K562 (cell line): Measurements from ENCODE around the gene PRSS8. TPM values are rescaled to one million over a fixed set of nuclear protein-coding genes. Genes with fewer than 3 reads are reported as not detected.

Experiments
- CEBPZ ChIP-seq: fragments of 150-350 bp; IDR thresholded peaks from 2 replicates; pipeline ENCODE4 v1.6.1; 2014; ENCODE audit warnings: low read depth, mild to moderate bottlenecking, low read length, borderline replicate concordance
- HDAC3 ChIP-seq: fragments of 450-650 bp; IDR thresholded peaks from 2 replicates; pipeline ENCODE4 v1.6.1; 2018; ENCODE audit warnings: borderline replicate concordance, mild to moderate bottlenecking, moderate library complexity; ENCODE audit not compliant: partially characterized antibody
- IRF9 ChIP-seq: fragments of 450-650 bp; IDR thresholded peaks from 2 replicates; pipeline ENCODE4 v1.6.1; 2016; ENCODE audit warnings: missing biosample characterization, missing genetic modification characterization
- MAFK ChIP-seq: IDR thresholded peaks from 2 replicates; pipeline ENCODE4 v1.6.1; 2011; ENCODE audit warnings: low read length, improper control_type of control experiment
- MYNN ChIP-seq, 2 experiments: sonication (generic); formaldehyde crosslinking in 1 of 2; IDR thresholded peaks; 2 replicates each; pipeline versions ENCODE4 v1.5.0 to v1.6.1; 2016 to 2020; ENCODE audit warnings: antibody characterized with exemption in 1 of 2, missing genetic modification reagents in 1 of 2
- POLR2AphosphoS5 ChIP-seq: IDR thresholded peaks from 2 replicates; pipeline ENCODE4 v1.6.1; 2011; ENCODE audit warnings: mild to moderate bottlenecking, low read depth, low read length, moderate library complexity; ENCODE audit not compliant: control insufficient read depth, insufficient read depth
- TSHZ1 ChIP-seq: fragments of 250-450 bp; sonication (Bioruptor Pico); IDR thresholded peaks from 2 replicates; pipeline ENCODE4 v1.4.0; 2020; ENCODE audit warnings: mild to moderate bottlenecking, moderate library complexity
- ZFP30 ChIP-seq: fragments of 250-450 bp; sonication (Bioruptor Pico); IDR thresholded peaks from 2 replicates; pipeline ENCODE4 v1.8.0; 2022; ENCODE audit warnings: moderate library complexity, mild to moderate bottlenecking, inconsistent platforms, borderline replicate concordance
- ZNF444 ChIP-seq: fragments of 250-450 bp; sonication (Bioruptor Pico); IDR thresholded peaks from 2 replicates; pipeline ENCODE4 v1.4.0; 2020; ENCODE audit warnings: mild to moderate bottlenecking, moderate library complexity
- ZNF785 ChIP-seq: fragments of 250-450 bp; sonication (Bioruptor Pico); IDR thresholded peaks from 2 replicates; pipeline ENCODE4 v1.4.0; 2020; ENCODE audit warnings: mild to moderate bottlenecking
- polyA plus RNA-seq, 8 experiments: library from polyadenylated mRNA; depleted of rRNA in 4 of 8; stranded (reverse) in 5 of 8; unstranded in 3 of 8; fragments of >200 nt; fragmentation: Nextera tagmentation in 2 of 8; fragmentation: Illumina TruSeq in 1 of 8; extraction: Ambion mirVana in 2 of 8; extraction: Trizol in 1 of 8; gene quantifications; 2 replicates each; pipeline versions ENCODE4 v1.2.1 to v1.2.3, GENCODE V29; 2011 to 2014; ENCODE audit warnings: inconsistent platforms in 1 of 8, missing spikeins in 1 of 8
- total RNA-seq, 7 experiments: library from RNA; depleted of rRNA in 6 of 7; stranded (reverse); fragments of >200 nt in 6 of 7; fragmentation: Illumina TruSeq in 2 of 7; extraction: Trizol in 2 of 7; gene quantifications; 2 replicates each; pipeline versions ENCODE4 v1.2.1 to v1.2.3, GENCODE V29; 2011 to 2021; ENCODE audit warnings: low replicate concordance in 1 of 7
- TF ChIP-seq, protein P1 (sequence below), 2 experiments: fragments of 200-800 bp in 1 of 2; sonication (Bioruptor generic) in 1 of 2; sonication (generic) in 1 of 2; formaldehyde crosslinking in 1 of 2; IDR thresholded peaks in 1 of 2; conservative IDR thresholded peaks in 1 of 2; 2 replicates each; pipeline versions ENCODE4 v1.5.0 to v1.6.1; 2016 to 2020; ENCODE audit warnings: missing compliant biosample characterization in 1 of 2, missing genetic modification characterization in 1 of 2, missing genetic modification reagents in 1 of 2
- TF ChIP-seq, protein P2 (sequence below): sonication (generic); formaldehyde crosslinking; IDR thresholded peaks from 2 replicates; pipeline ENCODE4 v1.8.0; 2022; ENCODE audit warnings: mild to moderate bottlenecking, missing genetic modification reagents, borderline replicate concordance

Gene PRSS8
- total and polyA plus RNA-seq, 9 of the 15 experiments (the other 6 are each of a cell fraction or from before 2014, with no cell fraction given): 0.25 to 3.9 (median 1.3) TPM; not detected in 1

DNA sequence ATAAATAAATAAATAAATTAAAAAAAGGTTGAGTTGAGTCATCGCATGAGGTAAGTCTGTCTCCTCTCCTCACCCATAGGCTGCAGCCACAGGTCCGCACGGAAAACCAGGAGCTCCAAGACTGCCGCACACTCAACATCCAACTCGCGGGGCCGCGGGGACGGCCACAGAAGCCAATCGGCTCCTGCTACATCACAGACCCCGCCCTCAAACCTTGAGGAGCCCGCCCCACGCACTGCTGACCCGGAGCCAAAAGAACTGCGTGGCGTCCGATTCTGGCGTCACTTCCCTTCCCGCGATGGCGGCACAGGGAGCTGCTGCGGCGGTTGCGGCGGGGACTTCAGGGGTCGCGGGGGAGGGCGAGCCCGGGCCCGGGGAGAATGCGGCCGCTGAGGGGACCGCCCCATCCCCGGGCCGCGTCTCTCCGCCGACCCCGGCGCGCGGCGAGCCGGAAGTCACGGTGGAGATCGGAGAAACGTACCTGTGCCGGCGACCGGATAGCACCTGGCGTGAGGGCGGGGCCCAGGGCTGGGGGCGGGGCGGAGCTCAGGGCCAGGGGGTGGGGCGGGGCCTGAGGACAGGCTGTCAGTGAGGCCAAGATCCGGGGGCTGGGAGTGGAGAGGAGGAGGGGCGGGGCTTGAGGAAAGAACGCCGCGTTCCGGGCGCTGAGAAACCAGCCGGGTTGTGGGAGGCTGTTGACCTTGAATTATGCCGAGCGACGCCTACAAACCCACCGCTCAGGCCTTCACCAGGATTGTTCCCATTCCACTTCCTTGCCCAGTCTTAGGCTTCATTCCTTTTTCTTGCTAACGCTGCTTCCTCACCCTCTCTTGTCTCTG, 17.9 kb downstream of the PRSS8 start, which contains the start of gene KAT8 (continued):
- no peak for TF ChIP-seq IRF9 (tag)
- TF ChIP-seq ZFP30 (CRISPR knock-in tag): no peak
- TF ChIP-seq, protein P1, sequence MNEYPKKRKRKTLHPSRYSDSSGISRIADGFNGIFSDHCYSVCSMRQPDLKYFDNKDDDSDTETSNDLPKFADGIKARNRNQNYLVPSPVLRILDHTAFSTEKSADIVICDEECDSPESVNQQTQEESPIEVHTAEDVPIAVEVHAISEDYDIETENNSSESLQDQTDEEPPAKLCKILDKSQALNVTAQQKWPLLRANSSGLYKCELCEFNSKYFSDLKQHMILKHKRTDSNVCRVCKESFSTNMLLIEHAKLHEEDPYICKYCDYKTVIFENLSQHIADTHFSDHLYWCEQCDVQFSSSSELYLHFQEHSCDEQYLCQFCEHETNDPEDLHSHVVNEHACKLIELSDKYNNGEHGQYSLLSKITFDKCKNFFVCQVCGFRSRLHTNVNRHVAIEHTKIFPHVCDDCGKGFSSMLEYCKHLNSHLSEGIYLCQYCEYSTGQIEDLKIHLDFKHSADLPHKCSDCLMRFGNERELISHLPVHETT (CRISPR knock-in tag; conservative IDR thresholded peaks at IDR 0.05 in 1 of 2, IDR thresholded peaks at IDR 0.05 in 1 of 2): peak in 1 of 2 experiments; percentile 98; a peak in 2 of 4 replicates
- peak; percentile 92 for TF ChIP-seq POLR2AphosphoS5
- TF ChIP-seq TSHZ1 (CRISPR knock-in tag): no peak
- TF ChIP-seq ZNF444 (CRISPR knock-in tag): no peak
- no peak for TF ChIP-seq MYNN (IDR thresholded peaks at IDR 0.05)
- TF ChIP-seq MYNN (CRISPR knock-in tag; IDR thresholded peaks at IDR 0.05): no peak
- TF ChIP-seq, protein P2, sequence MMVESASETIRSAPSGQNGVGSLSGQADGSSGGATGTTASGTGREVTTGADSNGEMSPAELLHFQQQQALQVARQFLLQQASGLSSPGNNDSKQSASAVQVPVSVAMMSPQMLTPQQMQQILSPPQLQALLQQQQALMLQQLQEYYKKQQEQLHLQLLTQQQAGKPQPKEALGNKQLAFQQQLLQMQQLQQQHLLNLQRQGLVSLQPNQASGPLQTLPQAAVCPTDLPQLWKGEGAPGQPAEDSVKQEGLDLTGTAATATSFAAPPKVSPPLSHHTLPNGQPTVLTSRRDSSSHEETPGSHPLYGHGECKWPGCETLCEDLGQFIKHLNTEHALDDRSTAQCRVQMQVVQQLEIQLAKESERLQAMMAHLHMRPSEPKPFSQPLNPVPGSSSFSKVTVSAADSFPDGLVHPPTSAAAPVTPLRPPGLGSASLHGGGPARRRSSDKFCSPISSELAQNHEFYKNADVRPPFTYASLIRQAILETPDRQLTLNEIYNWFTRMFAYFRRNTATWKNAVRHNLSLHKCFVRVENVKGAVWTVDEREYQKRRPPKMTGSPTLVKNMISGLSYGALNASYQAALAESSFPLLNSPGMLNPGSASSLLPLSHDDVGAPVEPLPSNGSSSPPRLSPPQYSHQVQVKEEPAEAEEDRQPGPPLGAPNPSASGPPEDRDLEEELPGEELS (CRISPR knock-in tag): no peak
- TF ChIP-seq HDAC3: no peak
- no peak for TF ChIP-seq CEBPZ
- no peak for TF ChIP-seq MAFK
- TF ChIP-seq ZNF785: no peak
